HG03280 (cell line): ENCODE data around the gene INPP4A.
"Not testable (repeated sequence)": the region's sequence is repeated elsewhere in the genome, so short reads cannot be mapped to it uniquely, and the experiment has no call there.

Source experiments
- ATAC-seq: cut with Tn5 transposase; IDR thresholded peaks from one replicate; pipeline ENCODE4 v1.9.1; 2021; ENCODE audit warnings: mild to moderate bottlenecking, moderate library complexity; ENCODE audit not compliant: unreplicated experiment

INPP4A gene

GRCh38 chr2:98435670-98436069 is 9.0 kb upstream of the INPP4A start:
- not testable (repeated sequence) for ATAC-seq

GRCh38 chr2:98436734-98437133 is 7.9 kb upstream of the INPP4A start:
- ATAC-seq, result no peak

DNA sequence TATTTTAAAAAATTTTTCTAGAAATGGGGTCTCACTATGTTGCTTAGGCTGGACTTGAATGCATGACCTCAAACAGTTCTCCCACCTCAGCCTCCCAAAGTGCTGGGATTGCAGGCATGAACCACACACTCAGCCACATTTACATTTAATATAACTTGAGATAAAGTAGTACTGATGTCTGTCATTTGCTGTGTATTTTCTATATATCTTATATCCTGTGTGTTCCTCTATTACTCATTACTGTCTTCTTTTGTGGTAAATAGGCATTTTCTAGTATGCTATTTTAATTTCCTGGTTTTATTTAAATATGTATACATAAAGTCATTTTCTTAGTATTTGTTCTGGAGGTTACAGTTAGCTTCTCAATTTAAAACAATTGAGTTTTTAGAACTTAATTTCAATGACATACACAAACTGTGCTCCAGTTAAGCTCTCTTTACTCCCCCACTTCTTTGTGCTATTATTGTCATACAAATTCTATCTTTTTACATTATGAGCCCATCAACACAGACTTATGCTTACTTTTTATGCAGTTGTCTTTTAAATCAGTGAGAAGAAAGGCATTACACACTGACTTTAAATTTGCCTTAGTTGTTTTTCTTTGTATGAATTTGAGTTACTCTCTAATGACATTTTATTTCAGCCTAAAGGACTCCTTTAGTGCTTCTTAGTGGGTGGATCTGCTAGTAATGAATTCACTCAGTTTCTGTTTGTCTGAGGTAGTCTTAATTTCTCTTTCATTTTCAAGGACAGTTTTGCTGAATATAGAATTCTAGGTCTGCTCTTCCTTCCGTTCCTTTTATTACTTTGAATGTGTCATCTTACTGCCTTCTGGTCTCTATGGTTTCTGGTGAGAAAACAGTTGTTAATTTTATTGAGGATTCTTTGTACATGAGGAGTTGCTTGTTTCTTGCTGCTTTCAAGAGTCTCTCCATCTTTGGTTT is 6.2 kb upstream of the INPP4A start:
- ATAC-seq, result peak; percentile 97

GRCh38 chr2:98441706-98442450 is 2.8 kb upstream of the INPP4A start:
- ATAC-seq, result no peak

DNA sequence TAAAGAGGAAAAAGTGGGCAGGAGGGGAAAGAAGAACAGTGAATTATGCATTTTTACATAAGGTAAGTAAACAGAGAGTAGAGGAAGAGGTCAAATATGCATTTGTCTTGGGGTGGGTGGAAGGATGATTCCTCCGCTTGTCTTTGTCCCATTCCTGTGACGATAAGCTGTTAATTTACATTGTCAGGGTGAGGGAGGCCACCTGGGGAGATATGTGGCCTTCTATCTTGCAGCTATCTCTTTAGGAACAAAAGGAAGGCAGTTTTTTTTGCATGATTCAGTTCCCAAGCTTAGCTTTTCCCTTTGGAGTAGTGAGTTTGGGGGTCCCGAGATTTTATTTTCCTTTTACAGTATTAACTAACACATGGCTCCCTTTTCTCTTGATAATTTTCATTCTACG is 2.2 kb upstream of the INPP4A start:
- ATAC-seq, result no peak

- peak; percentile 40 for ATAC-seq
Observed at GRCh38 chr2:98445177-98445682, 572 bp downstream of the INPP4A start.

DNA sequence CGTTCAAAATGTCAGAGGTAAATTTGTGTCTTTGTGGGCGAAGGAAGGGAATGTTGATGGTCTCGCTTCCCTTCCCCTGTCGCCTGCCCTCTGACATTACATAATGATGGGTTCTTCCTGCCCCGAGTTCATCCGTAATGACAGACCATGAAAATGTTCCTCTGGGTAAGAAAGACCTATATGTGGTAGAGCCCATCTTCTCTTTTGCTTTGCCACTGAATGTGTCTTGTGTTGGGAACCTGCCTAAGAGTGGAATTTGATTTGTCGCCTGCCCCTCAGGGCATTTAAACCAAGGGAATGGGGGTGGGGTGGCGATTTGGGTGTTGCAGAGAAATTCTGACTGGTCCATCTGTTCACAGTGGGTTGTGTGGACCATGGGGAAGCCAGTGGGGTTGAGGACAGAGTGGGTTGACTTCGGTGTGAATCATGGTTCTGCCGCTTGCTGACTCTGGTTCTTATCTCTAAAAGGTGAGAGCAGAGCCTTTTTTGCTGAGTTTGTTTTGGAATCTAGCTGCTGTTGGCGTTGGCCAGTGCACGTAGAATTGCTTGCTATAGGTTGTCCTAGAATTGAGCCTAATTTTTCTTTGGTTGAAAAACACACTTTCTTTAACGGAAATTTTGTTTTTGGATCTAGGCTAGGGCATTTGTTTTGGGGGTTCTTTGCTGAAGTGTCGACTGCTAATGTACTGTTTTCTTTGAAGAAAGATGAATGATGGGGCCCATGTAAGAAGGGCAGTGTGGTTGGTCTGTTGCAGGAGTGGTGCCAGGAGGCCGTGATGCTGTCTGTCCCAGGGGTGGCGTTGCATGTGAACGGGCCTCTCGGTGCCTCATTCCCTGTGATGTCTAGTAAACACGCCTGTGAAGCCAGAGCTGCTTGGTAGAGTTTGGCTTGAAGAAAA is 1.3 kb downstream of the INPP4A start:
- ATAC-seq, result peak; percentile 10

DNA sequence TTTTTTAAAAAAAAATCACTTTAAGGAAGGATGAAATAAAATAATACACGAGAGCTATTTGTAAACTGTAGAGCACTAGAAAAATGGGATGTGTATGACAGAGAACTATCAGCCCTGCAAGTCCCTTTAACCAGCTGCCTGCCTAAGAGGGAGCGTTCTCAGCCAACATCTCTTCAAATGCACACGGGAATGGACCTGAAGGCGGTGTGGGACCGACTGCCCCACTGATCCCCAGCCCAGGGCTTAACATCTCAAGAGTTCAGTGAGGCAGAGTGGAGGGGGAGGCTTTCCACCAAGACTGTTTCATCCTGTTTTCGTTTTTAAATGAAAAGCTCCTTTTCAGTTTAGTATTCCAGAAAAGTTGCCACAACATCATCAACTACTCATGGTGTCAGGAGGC is 2.2 kb downstream of the INPP4A start:
- no peak for ATAC-seq

DNA sequence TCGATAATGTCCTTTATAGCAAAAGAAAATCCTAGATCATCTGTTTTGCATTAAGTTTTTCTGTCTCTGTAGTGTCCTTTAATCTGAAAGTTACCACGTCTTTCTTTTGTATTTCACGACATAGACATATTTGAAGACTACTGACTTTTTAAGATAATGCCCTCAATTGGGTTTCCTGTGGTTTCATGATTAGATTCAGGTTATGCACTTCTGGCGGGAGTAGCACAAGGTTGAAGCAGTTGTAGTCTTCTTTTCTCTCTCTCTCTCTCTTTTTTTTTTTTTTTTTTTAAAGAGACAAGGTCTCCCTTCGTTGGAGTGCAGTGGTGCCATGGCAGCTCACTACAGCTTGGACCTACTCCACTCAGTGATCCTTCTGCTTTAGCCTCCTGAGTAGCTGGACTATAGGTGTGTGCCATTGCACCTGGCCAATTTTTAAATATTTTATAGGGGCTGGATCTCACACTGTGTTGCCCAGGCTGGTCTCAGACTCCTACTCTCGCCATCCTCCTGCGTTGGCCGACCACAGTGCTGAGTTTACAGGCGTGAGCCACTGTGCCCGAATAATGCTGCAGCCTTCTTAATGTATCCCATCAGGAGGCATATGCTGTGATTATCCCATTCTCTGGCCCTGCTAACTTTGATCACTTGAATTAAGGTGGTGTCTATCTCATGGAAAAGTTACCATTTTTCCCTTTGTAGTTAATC is 3.9 kb downstream of the INPP4A start:
- no peak for ATAC-seq

DNA sequence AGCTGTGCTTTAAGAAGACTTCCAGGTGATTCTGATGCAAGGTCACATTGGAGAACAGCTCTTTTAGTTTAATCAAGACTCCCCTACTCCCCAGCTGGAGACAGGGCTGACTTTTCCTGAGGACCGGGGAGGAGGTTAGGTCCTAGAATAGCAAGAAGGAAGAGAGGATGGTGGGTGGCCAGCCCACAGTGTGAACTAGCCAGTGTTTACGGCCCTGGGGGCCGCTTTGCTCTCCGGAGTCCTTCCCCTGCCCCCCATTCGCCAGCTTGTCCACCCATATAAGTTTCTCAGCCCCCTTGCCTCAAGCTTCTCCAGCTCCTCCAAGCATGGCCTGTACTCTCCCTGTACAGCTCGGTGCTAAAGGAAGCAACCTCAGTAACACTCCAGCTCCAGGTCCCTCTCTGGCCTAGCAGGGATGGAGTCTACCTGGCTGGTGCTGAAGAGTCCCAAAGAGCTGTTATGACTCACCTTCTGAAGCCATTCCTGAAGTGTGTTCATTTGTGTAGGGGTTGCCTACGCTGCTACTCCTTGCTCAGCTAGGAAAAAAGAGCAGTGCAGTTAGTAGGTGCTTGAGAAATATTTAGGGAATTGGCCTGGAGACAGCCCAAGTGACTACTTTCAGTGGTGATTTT is 7.9 kb downstream of the INPP4A start:
- no peak for ATAC-seq

DNA sequence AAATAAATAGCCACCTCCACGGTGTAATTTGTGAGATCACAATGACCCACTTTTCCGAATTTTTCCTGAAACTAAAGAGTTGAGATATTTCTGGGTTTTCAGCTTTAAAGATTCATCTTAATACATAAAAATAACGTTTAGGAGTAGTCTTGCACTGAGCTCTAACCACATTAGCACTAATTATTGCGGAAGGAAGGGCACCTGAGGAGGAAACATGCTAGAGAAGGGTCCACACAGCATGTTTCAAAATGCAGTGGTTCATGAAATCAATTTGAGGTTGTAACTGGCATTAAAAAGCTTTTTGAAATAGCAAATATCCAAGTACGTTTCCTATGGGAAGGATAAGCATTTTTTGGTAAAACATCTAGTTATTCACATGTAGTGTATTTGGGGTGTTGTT is 8.4 kb downstream of the INPP4A start:
- ATAC-seq, result no peak

DNA sequence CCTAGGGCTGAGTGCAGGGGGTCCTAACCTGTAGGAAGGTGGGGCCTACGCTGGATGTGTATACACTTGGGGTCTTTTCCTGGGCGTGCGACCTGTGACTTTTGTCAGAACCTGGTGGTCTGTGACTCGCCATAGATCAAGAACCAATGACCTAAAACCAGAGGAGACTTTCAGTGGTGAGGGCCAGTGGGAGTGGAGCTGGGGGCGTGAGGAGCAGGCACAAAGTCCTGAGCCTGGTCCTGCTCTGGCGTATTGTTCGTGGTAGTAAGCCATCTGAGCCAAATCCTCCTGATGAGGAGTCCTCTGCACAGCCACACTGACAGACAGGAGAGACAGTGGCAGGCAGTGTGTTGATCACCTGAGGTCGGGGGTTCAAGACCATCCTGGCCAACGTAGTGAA is 8.9 kb downstream of the INPP4A start:
- no peak for ATAC-seq

DNA sequence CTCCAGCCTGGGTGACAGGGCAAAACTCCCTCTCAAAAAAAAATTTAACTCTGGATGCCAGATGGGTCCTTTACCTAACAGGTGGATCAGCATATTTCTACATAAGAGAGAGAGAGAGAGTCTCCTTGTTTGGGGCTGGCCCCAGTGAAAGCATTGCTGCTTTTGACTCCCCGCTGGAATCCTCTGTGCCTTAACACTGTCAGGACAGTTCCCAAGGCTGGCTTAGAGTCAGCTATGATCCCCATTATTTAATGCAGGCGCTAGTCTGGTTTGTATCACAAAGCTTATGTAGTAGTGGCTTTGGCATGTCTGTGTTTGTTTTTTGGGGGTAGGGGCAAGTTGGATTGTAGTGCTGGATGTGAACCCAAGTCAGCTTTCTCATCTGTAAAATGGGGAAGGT is 9.4 kb downstream of the INPP4A start:
- ATAC-seq, result no peak

DNA sequence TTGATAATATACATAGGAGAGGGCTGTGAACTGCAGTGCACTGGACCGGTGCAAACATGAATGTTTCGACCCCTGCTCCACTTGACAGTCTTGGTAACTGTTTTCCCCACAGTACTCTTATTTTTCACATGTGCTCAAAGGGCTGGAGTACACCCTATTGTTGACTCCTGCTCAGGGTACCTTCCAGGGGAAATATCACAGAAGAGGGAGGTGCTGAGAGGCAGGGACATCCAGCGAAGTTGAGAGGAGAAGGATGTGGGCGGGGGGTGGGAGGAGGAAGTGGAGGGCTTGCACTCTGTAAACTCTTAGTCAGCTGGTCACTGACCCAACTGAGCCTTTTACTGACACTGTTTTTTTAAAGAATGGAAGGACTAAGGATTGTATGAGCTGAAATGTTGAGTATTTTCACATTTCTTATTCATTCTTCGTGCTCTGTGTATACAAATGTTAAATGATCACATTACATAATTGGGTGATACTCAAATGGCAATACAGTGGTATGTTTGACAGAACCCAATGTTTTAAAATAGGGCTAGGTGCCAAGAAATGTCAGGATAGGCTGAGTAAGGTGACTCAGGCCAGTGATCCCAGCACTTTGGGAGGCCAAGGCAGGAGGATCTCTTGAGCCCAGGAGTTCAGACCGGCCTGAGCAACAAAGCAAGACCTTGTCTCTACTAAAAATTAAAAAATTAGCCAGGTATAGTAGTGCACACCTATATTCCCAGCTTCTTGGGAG is 10.0 kb downstream of the INPP4A start:
- ATAC-seq, result peak; percentile 32

GRCh38 chr2:98455494-98455976 is 10.9 kb downstream of the INPP4A start:
- peak; percentile 49 for ATAC-seq

- ATAC-seq, result no peak
Observed at GRCh38 chr2:98457045-98457696, 12.5 kb downstream of the INPP4A start.

- ATAC-seq, result no peak
Observed at GRCh38 chr2:98458207-98458606, 13.5 kb downstream of the INPP4A start.

DNA sequence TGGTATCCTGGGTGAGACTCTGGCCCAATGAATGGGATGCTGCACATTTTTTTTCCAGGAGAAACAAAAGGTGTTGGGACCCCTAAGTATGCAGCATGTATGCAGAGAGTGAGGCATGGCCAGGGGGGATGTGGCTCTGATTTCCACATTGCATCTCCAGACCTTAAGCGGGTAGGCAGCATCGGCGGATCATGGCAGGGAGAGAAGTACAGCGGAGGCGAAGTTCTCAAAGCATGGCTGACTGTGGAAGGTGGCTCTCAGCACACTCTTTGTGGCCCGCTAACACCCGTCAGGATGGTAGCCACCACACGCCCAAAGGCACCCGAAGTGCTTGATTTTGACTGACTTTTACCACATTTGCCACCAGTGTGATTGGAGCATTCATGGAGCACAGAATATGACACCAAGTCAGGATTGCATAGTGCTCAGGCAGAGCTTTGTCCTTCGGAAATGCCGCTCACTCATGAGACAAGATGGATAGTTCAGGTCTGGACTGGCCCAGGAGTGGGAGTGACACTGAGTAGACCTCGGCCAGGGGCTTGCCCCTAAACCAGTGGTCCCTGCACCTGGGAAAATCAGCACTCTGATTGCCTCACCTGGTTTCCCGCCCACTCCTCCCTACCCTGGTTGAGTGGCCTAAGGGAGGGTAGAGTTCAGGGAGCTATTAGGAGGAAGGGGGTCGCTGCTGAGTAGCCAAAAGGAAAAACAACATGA is 14.2 kb downstream of the INPP4A start:
- no peak for ATAC-seq
